H9 (cell line): ENCODE measurements around the gene AIPL1. TPM values are rescaled to one million over a fixed set of nuclear protein-coding genes. Genes with fewer than 3 reads are reported as not detected.

Experiments used
- DNase-seq: peaks from one replicate; pipeline ENCODE4 v3.0.0-alpha.2; 2017
- H2AFZ ChIP-seq: one replicate; pipeline ENCODE4 v1.6.1; 2013; ENCODE audit warnings: mild to moderate bottlenecking, low read length, control low read depth, moderate library complexity
- H2AK5ac ChIP-seq: 2 replicates; pipeline ENCODE4 v1.6.1; 2013; ENCODE audit warnings: low read length, control low read depth, mixed read lengths; ENCODE audit not compliant: insufficient read length
- H2BK120ac ChIP-seq: one replicate; pipeline ENCODE4 v1.6.1; 2013; ENCODE audit warnings: low read depth, mild to moderate bottlenecking, low read length, control low read depth, inconsistent platforms; ENCODE audit not compliant: poor library complexity, severe bottlenecking
- H2BK12ac ChIP-seq: 2 replicates; pipeline ENCODE4 v1.6.1; 2013; ENCODE audit warnings: low read length, control low read depth, mixed read lengths, low read depth; ENCODE audit not compliant: insufficient read length
- H2BK15ac ChIP-seq: 2 replicates; pipeline ENCODE4 v1.6.1; 2013; ENCODE audit warnings: low read depth, low read length, control low read depth
- H2BK20ac ChIP-seq: one replicate; pipeline ENCODE4 v1.6.1; 2013; ENCODE audit warnings: low read depth, mild to moderate bottlenecking, low read length, control low read depth, inconsistent platforms; ENCODE audit not compliant: poor library complexity, severe bottlenecking
- H2BK5ac ChIP-seq: 2 replicates; pipeline ENCODE4 v1.6.1; 2013; ENCODE audit warnings: low read length, control low read depth, mixed read lengths; ENCODE audit not compliant: insufficient read length
- H3K14ac ChIP-seq: 2 replicates; pipeline ENCODE4 v1.6.1; 2013; ENCODE audit warnings: low read length, control low read depth; ENCODE audit not compliant: insufficient read depth
- H3K18ac ChIP-seq: 2 replicates; pipeline ENCODE4 v1.6.1; 2013; ENCODE audit warnings: low read depth, mild to moderate bottlenecking, mixed read lengths, low read length, control low read depth; ENCODE audit not compliant: insufficient read length
- H3K23ac ChIP-seq: 2 replicates; pipeline ENCODE4 v1.6.1; 2013; ENCODE audit warnings: low read length, control low read depth, mixed read lengths, low read depth; ENCODE audit not compliant: insufficient read length
- H3K23me2 ChIP-seq: 2 replicates; pipeline ENCODE4 v1.6.1; 2013; ENCODE audit warnings: low read depth, mild to moderate bottlenecking, mixed read lengths, low read length, control low read depth; ENCODE audit not compliant: insufficient read length, poor library complexity, severe bottlenecking
- H3K27ac ChIP-seq: 2 replicates; pipeline ENCODE4 v1.5.1; 2013; ENCODE audit warnings: low read length, control low read depth, mixed read lengths, low read depth; ENCODE audit not compliant: insufficient read length
- H3K27me3 ChIP-seq: 2 replicates; pipeline ENCODE4 v1.6.1; 2013; ENCODE audit warnings: low read length, control low read depth, inconsistent platforms; ENCODE audit not compliant: insufficient read depth
- H3K4ac ChIP-seq: 2 replicates; pipeline ENCODE4 v1.6.1; 2013; ENCODE audit warnings: low read depth, mild to moderate bottlenecking, control low read depth, inconsistent platforms, low read length, moderate library complexity
- H3K4me1 ChIP-seq: 2 replicates; pipeline ENCODE4 v1.6.1; 2013; ENCODE audit warnings: low read length, control low read depth, inconsistent platforms; ENCODE audit not compliant: insufficient read depth
- H3K4me2 ChIP-seq: 2 replicates; pipeline ENCODE4 v1.6.1; 2013; ENCODE audit warnings: low read length, control low read depth, mixed read lengths; ENCODE audit not compliant: insufficient read length, insufficient read depth
- H3K56ac ChIP-seq: 2 replicates; pipeline ENCODE4 v1.6.1; 2013; ENCODE audit warnings: low read depth, mild to moderate bottlenecking, mixed read lengths, low read length, control low read depth; ENCODE audit not compliant: insufficient read length
- H3K79me1 ChIP-seq: 2 replicates; pipeline ENCODE4 v1.6.1; 2013; ENCODE audit warnings: low read depth, mild to moderate bottlenecking, moderate library complexity, low read length, control low read depth, inconsistent platforms; ENCODE audit not compliant: insufficient read depth, poor library complexity, severe bottlenecking
- H3K79me2 ChIP-seq: 2 replicates; pipeline ENCODE4 v1.6.1; 2013; ENCODE audit warnings: low read length, control low read depth, inconsistent platforms; ENCODE audit not compliant: insufficient read depth
- H3K9ac ChIP-seq: 2 replicates; pipeline ENCODE4 v1.6.1; 2013; ENCODE audit warnings: low read length, control low read depth, mixed read lengths; ENCODE audit not compliant: insufficient read length; ENCODE audit errors: extremely low read depth
- H3K9me3 ChIP-seq: one replicate; pipeline ENCODE4 v1.6.1; 2013; ENCODE audit warnings: low read depth, low read length, inconsistent platforms; ENCODE audit not compliant: control insufficient read depth
- H3T11ph ChIP-seq: one replicate; pipeline ENCODE4 v1.6.1; 2013; ENCODE audit warnings: mild to moderate bottlenecking, low read length, control low read depth, inconsistent platforms
- H4K20me1 ChIP-seq: one replicate; pipeline ENCODE4 v1.6.1; 2013; ENCODE audit not compliant: control insufficient read depth, insufficient read length, insufficient read depth
- H4K5ac ChIP-seq: 2 replicates; pipeline ENCODE4 v1.6.1; 2013; ENCODE audit warnings: low read depth, mild to moderate bottlenecking, mixed read lengths, low read length, control low read depth; ENCODE audit not compliant: insufficient read length
- H4K8ac ChIP-seq: replicated peaks from 2 replicates; pipeline ENCODE4 v1.6.1; 2013; ENCODE audit warnings: low read length, control low read depth, mixed read lengths, low read depth; ENCODE audit not compliant: insufficient read length
- H4K91ac ChIP-seq: 2 replicates; pipeline ENCODE4 v1.6.1; 2013; ENCODE audit warnings: low read depth, mild to moderate bottlenecking, moderate library complexity, mixed read lengths, low read length, control low read depth; ENCODE audit not compliant: insufficient read length
- H3K27ac Mint-ChIP-seq, 3 experiments: 2 replicates in 2 of 3; 3 replicates in 1 of 3; pipeline ENCODE4 v1.8.0; 2020 to 2021; ENCODE audit warnings: mixed read lengths in 3 of 3, mild to moderate bottlenecking in 1 of 3, moderate library complexity in 1 of 3
- H3K27me3 Mint-ChIP-seq: 2 replicates; pipeline ENCODE4 v1.8.0; 2021; ENCODE audit warnings: low read depth, mild to moderate bottlenecking, moderate library complexity, mixed read lengths
- H3K36me3 Mint-ChIP-seq, 3 experiments: 2 replicates in 2 of 3; 3 replicates in 1 of 3; pipeline ENCODE4 v1.8.0; 2020 to 2021; ENCODE audit warnings: low read depth in 3 of 3, mixed read lengths in 3 of 3; ENCODE audit not compliant: insufficient read depth in 1 of 3
- H3K4me1 Mint-ChIP-seq, 2 experiments: 2 replicates each; pipeline ENCODE4 v1.8.0; 2020; ENCODE audit warnings: mixed read lengths in 2 of 2
- H3K4me3 Mint-ChIP-seq, 2 experiments: 2 replicates in 1 of 2; 3 replicates in 1 of 2; pipeline ENCODE4 v1.8.0; 2020 to 2021; ENCODE audit warnings: mild to moderate bottlenecking in 2 of 2, mixed read lengths in 2 of 2, moderate library complexity in 1 of 2
- H3K9me3 Mint-ChIP-seq, 2 experiments: 2 replicates in 1 of 2; 3 replicates in 1 of 2; pipeline ENCODE4 v1.8.0; 2020; ENCODE audit warnings: mild to moderate bottlenecking in 2 of 2, mixed read lengths in 2 of 2, moderate library complexity in 1 of 2
- CTCF ChIP-seq: fragments of 200-600 bp; sonication (generic); conservative IDR thresholded peaks from 3 replicates; pipeline ENCODE4 v1.8.0; 2021; ENCODE audit warnings: antibody characterized with exemption, mild to moderate bottlenecking
- WGBS: extraction: QIAGEN DNeasy Blood & Tissue Kit; methylation state at CpG from one replicate; pipeline ENCODE4 v1.1.7; 2013; ENCODE audit warnings: missing lambda C conversion rate, low lambda C conversion rate, mixed read lengths; ENCODE audit not compliant: insufficient read length; ENCODE audit errors: extremely low coverage; 5-methylcytosine and 5-hydroxymethylcytosine counted together
- total RNA-seq: library from RNA; stranded (reverse); gene quantifications from 2 replicates; pipeline ENCODE4 v1.2.1, GENCODE V29; 2021

Gene AIPL1
- total RNA-seq, 1 experiment from 2014 or later = 0.57 TPM

GRCh38 chr17:6384481-6384880 lies 50.4 kb downstream of the AIPL1 start:
- Histone ChIP-seq H3K4me2 (no peak overlapping the region), H4K8ac (no peak overlapping the region), H3T11ph (no peak overlapping the region), H4K91ac (no peak overlapping the region), H3K4me1 (no peaks in the 10 kb centered on the region), H4K20me1 (no peaks in the 10 kb centered on the region), H2BK5ac (no peak overlapping the region), H2BK12ac (no peak overlapping the region), H3K79me2 (no peaks in the 10 kb centered on the region), H3K14ac (no peak overlapping the region; the same call in 1 of the 2 replicates), H3K23ac (no peak overlapping the region), H3K79me1 (no peaks in the 10 kb centered on the region), H3K9me3 (no peaks in the 10 kb centered on the region), H2AK5ac (no peak overlapping the region), H3K23me2 (no peaks in the 10 kb centered on the region), H4K5ac (no peak overlapping the region), H2AFZ (no peak overlapping the region), H2BK15ac (no peak overlapping the region), H3K18ac (peak overlapping the region; percentile 16), H3K9ac (no peak overlapping the region), H3K27ac (no peak overlapping the region), H3K56ac (no peak overlapping the region), H3K4ac (no peak overlapping the region), H2BK20ac (no peak overlapping the region), H3K27me3 (no peaks in the 10 kb centered on the region), H2BK120ac (no peak overlapping the region)
- DNase-seq = no peak
- no peaks in the 10 kb centered on the region for H3K36me3 Mint-ChIP-seq
- no peak overlapping the region for H3K27ac Mint-ChIP-seq
- H3K27me3 Mint-ChIP-seq = peaks cover 4% of the 10 kb centered on the region
- WGBS = no CpG with 5 or more reads among the region's 5 CpGs
- no peak overlapping the region for H3K4me3 Mint-ChIP-seq
- no peaks in the 10 kb centered on the region for H3K4me1 Mint-ChIP-seq
- no peaks in the 10 kb centered on the region; a peak in 1 of 5 replicates for H3K9me3 Mint-ChIP-seq
- TF ChIP-seq CTCF = no peak
